T-helper 1 cell treated with Interleukin-12 subunit alpha and Interleukin-12 subunit beta and Interleukin-4 antibody, amounts not matched to agents 30 μg/mL and 1 μg/mL, for 36 hours (primary cell): ENCODE results near the gene PCDHA12.
"Not testable (repeated sequence)": the region's sequence is repeated elsewhere in the genome, so short reads cannot be mapped to it uniquely, and the experiment has no call there.

Experiments used
- H3K27ac Mint-ChIP-seq: one replicate; pipeline ENCODE4 v1.8.0; 2021; ENCODE audit warnings: mild to moderate bottlenecking, mixed read lengths
- H3K27me3 Mint-ChIP-seq: one replicate; pipeline ENCODE4 v1.8.0; 2021; ENCODE audit warnings: low read depth, mixed read lengths
- H3K36me3 Mint-ChIP-seq: one replicate; pipeline ENCODE4 v1.8.0; 2021; ENCODE audit warnings: low read depth, mixed read lengths
- H3K4me1 Mint-ChIP-seq: one replicate; pipeline ENCODE4 v1.8.0; 2021; ENCODE audit warnings: low read depth, mixed read lengths
- H3K4me3 Mint-ChIP-seq: one replicate; pipeline ENCODE4 v1.8.0; 2021; ENCODE audit warnings: mild to moderate bottlenecking, moderate library complexity, mixed read lengths
- H3K9me3 Mint-ChIP-seq: one replicate; pipeline ENCODE4 v1.8.0; 2021; ENCODE audit warnings: mixed read lengths

PCDHA12 gene, protein sequence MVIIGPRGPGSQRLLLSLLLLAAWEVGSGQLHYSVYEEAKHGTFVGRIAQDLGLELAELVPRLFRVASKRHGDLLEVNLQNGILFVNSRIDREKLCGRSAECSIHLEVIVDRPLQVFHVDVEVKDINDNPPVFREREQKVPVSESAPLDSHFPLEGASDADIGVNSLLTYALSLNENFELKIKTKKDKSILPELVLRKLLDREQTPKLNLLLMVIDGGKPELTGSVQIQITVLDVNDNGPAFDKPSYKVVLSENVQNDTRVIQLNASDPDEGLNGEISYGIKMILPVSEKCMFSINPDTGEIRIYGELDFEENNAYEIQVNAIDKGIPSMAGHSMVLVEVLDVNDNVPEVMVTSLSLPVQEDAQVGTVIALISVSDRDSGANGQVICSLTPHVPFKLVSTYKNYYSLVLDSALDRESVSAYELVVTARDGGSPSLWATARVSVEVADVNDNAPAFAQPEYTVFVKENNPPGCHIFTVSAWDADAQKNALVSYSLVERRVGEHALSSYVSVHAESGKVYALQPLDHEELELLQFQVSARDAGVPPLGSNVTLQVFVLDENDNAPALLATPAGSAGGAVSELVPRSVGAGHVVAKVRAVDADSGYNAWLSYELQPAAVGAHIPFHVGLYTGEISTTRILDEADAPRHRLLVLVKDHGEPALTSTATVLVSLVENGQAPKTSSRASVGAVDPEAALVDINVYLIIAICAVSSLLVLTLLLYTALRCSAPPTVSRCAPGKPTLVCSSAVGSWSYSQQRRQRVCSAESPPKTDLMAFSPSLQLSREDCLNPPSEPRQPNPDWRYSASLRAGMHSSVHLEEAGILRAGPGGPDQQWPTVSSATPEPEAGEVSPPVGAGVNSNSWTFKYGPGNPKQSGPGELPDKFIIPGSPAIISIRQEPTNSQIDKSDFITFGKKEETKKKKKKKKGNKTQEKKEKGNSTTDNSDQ

DNA sequence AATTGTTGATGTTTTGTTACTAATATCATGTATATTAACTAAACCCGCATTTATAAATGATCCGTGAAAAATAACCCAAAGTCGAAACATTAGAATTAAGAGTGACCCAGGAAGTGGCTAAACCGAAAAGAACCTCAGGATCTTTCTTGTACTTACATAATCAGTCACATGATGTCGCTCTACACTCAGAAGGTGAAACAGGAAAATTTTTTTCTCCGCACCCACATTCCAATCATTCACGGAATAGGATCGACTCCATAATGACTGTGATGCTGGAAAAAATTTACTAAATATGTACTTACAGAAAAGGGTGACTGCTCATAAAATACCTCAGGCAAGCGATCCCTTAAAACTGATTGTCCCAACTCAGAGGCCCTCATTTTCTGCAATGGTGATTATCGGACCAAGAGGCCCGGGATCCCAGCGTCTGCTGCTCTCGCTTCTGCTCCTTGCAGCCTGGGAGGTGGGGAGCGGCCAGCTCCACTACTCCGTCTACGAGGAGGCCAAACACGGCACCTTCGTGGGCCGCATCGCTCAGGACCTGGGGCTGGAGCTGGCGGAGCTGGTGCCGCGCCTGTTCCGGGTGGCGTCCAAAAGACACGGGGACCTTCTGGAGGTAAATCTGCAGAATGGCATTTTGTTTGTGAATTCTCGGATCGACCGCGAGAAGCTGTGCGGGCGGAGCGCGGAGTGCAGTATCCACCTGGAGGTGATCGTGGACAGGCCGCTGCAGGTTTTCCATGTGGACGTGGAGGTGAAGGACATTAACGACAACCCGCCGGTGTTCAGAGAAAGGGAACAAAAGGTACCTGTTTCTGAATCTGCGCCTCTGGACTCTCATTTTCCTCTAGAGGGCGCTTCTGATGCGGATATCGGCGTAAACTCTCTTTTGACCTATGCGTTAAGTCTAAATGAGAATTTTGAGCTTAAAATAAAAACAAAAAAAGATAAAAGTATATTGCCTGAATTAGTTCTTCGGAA lies at the start of gene PCDHA12:
Gene PCDHA12 (plus strand): TSS at position 224 of the 981 bp plus-strand sequence. CDS start 165 bp downstream, at position 389.
- Mint-ChIP-seq H3K4me1 (no peaks in the 10 kb centered on the region), H3K9me3 (peaks cover 22% of the 10 kb centered on the region), H3K36me3 (peaks cover 1% of the 10 kb centered on the region), H3K27ac (no peak within 1 kb of the TSS), H3K4me3 (no peak within 1 kb of the TSS), H3K27me3 (no peaks in the 10 kb centered on the region)

DNA sequence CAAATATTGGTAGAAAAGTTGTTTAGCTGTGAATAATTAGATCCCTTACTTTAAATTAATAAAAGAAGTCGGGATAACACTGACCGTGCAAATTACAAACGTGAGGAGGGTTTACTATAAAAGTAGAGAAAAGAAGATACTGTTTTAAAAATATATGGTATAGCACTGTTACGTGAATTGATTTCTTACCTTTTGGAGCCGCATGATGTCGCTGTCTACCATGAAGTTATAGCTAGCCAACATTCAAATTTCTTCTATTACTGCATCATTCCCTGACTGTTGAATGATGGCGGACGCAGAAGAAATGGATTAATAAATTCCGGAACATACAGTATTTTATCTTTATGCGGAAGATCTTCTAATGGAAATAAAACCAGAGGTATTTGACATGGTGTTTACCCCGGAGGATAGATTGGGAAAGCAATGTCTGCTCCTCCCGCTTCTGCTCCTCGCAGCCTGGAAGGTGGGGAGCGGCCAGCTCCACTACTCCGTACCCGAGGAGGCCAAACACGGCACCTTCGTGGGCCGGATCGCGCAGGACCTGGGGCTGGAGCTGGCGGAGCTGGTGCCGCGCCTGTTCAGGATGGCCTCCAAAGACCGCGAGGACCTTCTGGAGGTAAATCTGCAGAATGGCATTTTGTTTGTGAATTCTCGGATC lies 47.3 kb upstream of the PCDHA12 start, which contains the start of gene PCDHA6:
Gene PCDHA6 (plus strand): TSS at position 257 of the 658 bp plus-strand sequence. CDS start 132 bp downstream, at position 389.
- no peaks in the 10 kb centered on the region for H3K27me3 Mint-ChIP-seq
- no peaks in the 10 kb centered on the region for H3K4me1 Mint-ChIP-seq

DNA sequence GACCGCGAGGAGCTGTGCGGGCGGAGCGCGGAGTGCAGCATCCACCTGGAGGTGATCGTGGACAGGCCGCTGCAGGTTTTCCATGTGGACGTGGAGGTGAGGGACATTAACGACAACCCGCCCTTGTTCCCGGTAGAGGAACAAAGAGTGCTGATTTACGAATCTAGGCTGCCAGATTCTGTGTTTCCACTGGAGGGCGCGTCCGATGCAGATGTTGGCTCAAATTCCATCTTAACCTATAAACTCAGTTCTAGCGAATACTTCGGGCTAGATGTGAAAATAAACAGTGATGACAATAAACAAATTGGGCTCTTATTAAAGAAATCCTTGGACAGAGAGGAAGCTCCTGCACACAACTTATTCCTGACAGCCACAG lies 46.8 kb upstream of the PCDHA12 start:
- Mint-ChIP-seq H3K27ac (peak overlapping the region; percentile 36), H3K9me3 (peaks cover 39% of the 10 kb centered on the region), H3K27me3 (no peaks in the 10 kb centered on the region), H3K4me3 (no peak overlapping the region), H3K36me3 (peaks cover 3% of the 10 kb centered on the region), H3K4me1 (no peaks in the 10 kb centered on the region)

More for the DNA sequence above, 47.3 kb upstream of the PCDHA12 start, which contains the start of gene PCDHA6:
- peaks cover 3% of the 10 kb centered on the region for H3K36me3 Mint-ChIP-seq
- peaks cover 36% of the 10 kb centered on the region for H3K9me3 Mint-ChIP-seq
- H3K4me3 Mint-ChIP-seq: no peak within 1 kb of the TSS
- H3K27ac Mint-ChIP-seq: peak within 1 kb of the TSS; percentile 36

DNA sequence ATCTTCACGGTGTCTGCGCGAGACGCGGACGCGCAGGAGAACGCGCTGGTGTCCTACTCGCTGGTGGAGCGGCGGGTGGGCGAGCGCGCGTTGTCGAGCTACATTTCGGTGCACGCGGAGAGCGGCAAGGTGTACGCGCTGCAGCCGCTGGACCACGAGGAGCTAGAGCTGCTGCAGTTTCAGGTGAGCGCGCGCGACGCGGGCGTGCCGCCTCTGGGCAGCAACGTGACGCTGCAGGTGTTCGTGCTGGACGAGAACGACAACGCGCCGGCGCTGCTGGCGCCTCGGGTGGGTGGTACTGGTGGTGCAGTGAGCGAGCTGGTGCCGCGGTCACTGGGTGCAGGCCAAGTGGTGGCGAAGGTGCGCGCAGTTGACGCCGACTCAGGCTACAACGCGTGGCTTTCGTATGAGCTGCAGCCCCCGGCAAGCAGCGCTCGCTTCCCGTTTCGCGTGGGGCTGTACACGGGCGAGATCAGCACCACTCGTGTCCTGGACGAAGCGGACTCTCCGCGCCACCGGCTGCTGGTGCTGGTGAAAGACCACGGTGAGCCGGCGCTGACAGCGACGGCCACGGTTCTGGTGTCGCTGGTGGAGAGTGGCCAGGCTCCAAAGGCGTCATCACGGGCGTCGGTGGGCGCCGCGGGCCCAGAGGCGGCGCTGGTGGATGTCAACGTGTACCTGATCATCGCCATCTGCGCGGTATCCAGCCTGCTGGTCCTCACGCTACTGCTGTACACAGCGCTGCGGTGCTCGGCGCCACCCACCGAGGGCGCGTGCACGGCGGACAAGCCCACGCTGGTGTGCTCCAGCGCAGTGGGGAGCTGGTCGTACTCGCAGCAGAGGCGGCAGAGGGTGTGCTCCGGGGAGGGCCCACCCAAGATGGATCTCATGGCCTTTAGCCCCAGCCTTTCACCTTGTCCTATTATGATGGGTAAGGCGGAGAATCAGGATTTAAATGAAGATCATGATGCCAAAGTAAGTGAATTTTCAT lies 45.3 kb upstream of the PCDHA12 start:
- peaks cover 47% of the 10 kb centered on the region for H3K9me3 Mint-ChIP-seq
- H3K27me3 Mint-ChIP-seq, H3K27ac Mint-ChIP-seq, H3K4me1 Mint-ChIP-seq, H3K36me3 Mint-ChIP-seq, H3K4me3 Mint-ChIP-seq: not testable (repeated sequence)

DNA sequence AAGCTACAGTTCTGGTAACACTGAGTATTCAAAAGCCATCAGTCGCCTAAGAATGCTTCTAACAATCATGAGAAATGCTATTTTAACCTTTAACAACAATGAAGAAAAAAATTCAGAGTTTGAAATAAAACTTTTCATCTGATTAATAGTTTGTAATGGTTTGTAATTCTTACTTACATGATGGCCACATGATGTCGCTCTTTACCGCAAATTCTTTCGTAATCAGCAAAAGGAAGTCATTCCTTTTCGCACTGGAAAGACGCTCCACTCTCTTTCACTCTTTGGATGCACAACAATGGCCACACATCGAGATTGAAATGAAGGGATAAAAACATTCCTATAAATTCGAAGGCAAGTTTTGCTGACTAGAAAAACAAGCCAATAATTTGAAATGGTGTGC lies 41.1 kb upstream of the PCDHA12 start, which contains the start of gene PCDHA7:
Gene PCDHA7 (plus strand): TSS at position 277 of the 400 bp plus-strand sequence. CDS start 115 bp downstream, at position 392.
- no peak within 1 kb of the TSS for H3K27ac Mint-ChIP-seq
- H3K4me1 Mint-ChIP-seq: no peaks in the 10 kb centered on the region
- H3K4me3 Mint-ChIP-seq: no peak within 1 kb of the TSS

DNA sequence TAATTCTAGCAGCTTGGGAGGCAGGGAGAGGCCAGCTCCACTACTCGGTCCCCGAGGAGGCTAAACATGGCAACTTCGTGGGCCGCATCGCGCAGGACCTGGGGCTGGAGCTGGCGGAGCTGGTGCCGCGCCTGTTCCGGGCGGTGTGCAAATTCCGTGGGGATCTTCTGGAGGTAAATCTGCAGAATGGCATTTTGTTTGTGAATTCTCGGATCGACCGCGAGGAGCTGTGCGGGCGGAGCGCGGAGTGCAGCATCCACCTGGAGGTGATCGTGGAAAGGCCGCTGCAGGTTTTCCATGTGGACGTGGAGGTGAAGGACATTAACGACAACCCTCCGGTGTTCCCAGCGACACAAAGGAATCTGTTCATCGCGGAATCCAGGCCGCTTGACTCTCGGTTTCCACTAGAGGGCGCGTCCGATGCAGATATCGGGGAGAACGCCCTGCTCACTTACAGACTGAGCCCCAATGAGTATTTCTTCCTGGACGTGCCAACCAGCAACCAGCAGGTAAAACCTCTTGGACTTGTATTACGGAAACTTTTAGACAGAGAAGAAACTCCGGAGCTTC lies 40.6 kb upstream of the PCDHA12 start:
- H3K36me3 Mint-ChIP-seq, H3K27me3 Mint-ChIP-seq, H3K27ac Mint-ChIP-seq, H3K4me3 Mint-ChIP-seq, H3K4me1 Mint-ChIP-seq: not testable (repeated sequence)
- H3K9me3 Mint-ChIP-seq: peaks cover 27% of the 10 kb centered on the region

More for the DNA sequence above, 41.1 kb upstream of the PCDHA12 start, which contains the start of gene PCDHA7:
- Mint-ChIP-seq H3K36me3 (no peaks in the 10 kb centered on the region), H3K27me3 (no peaks in the 10 kb centered on the region), H3K9me3 (peaks cover 29% of the 10 kb centered on the region)

DNA sequence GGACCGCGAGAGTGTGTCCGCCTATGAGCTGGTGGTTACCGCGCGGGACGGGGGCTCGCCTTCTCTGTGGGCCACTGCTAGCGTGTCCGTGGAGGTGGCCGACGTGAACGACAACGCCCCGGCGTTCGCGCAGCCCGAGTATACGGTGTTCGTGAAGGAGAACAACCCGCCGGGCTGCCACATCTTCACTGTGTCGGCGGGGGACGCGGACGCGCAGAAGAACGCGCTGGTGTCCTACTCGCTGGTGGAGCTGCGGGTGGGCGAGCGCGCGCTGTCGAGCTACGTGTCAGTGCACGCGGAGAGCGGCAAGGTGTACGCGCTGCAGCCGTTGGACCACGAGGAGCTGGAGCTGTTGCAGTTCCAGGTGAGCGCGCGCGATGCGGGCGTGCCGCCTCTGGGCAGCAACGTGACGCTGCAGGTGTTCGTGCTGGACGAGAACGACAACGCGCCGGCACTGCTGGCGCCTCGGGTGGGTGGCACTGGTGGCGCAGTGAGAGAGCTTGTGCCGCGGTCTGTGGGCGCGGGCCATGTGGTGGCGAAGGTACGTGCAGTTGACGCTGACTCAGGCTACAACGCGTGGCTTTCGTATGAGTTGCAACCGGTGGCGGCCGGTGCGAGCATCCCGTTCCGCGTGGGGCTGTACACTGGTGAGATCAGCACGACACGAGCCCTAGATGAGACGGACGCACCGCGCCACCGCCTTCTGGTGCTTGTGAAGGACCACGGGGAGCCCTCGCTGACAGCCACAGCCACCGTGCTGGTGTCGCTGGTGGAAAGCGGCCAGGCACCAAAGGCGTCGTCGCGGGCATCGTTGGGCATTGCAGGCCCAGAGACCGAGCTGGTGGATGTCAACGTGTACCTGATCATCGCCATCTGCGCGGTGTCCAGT lies 39.2 kb upstream of the PCDHA12 start:
- Mint-ChIP-seq H3K4me1 (no peaks in the 10 kb centered on the region), H3K9me3 (peaks cover 31% of the 10 kb centered on the region)

DNA sequence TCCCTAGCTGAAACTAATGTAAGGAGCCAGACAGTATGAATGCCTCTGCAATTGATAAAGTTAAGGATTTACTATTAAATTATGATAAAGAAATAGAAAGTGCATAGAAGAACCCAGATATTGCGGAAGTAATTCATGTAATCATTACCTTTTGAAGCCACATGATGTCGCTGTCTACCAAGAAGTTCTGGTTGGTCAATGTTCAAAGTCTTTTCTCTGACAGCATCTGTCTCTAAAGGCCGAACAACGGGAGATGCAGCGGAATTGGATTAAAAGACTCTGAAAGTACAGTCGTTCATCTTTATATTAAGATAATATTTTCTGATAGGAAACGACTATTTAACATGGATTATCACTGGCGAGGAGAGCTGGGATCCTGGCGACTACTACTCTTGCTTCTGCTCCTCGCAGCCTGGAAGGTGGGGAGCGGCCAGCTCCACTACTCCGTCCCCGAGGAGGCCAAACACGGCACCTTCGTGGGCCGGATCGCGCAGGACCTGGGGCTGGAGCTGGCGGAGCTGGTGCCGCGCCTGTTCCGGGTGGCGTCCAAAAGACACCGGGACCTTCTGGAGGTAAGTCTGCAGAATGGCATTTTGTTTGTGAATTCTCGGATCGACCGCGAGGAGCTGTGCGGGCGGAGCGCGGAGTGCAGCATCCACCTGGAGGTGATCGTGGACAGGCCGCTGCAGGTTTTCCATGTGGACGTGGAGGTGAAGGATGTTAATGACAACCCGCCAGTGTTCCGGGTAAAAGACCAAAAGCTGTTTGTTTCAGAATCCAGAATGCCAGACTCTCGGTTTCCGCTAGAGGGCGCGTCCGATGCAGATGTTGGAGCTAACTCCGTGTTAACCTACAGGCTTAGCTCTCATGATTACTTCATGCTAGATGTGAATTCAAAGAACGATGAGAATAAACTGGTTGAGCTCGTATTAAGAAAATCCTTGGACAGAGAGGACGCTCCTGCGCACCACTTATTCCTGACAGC lies 33.8 kb upstream of the PCDHA12 start, which contains the start of gene PCDHA8:
Gene PCDHA8 (plus strand): TSS at position 210 of the 985 bp plus-strand sequence. CDS start 135 bp downstream, at position 345.
- Mint-ChIP-seq H3K27ac (peak within 1 kb of the TSS; percentile 8), H3K4me1 (no peaks in the 10 kb centered on the region), H3K36me3 (no peaks in the 10 kb centered on the region), H3K9me3 (peaks cover 29% of the 10 kb centered on the region), H3K27me3 (no peaks in the 10 kb centered on the region), H3K4me3 (no peak within 1 kb of the TSS)

More for the DNA sequence above, 39.2 kb upstream of the PCDHA12 start:
- Mint-ChIP-seq H3K36me3 (no peaks in the 10 kb centered on the region), H3K27ac (no peak overlapping the region), H3K4me3 (no peak overlapping the region), H3K27me3 (no peaks in the 10 kb centered on the region)

DNA sequence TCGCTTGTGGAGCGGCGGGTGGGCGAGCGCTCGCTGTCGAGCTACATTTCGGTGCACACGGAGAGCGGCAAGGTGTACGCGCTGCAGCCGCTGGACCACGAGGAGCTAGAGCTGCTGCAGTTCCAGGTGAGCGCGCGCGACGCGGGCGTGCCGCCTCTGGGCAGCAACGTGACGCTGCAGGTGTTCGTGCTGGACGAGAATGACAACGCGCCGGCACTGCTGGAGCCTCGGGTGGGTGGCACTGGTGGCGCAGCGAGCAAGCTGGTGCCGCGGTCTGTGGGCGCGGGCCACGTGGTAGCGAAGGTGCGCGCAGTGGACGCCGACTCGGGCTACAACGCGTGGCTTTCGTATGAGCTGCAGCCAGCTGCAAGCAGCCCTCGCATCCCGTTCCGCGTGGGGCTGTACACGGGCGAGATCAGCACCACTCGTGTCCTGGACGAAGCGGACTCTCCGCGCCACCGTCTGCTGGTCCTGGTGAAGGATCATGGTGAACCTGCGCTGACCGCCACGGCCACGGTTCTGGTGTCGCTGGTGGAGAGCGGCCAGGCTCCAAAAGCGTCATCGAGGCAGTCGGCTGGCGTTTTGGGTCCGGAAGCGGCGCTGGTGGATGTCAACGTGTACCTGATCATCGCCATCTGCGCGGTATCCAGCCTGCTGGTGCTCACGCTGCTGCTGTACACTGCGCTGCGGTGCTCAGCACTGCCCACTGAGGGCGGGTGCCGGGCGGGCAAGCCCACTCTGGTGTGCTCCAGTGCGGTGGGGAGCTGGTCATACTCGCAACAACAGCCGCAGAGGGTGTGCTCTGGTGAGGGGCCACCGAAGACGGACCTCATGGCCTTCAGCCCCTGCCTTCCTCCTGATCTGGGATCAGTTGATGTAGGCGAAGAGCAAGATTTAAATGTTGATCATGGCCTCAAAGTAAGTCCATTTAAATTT lies 32.0 kb upstream of the PCDHA12 start:
- Mint-ChIP-seq H3K4me3 (no peak overlapping the region), H3K4me1 (no peaks in the 10 kb centered on the region), H3K36me3 (no peaks in the 10 kb centered on the region), H3K9me3 (peaks cover 36% of the 10 kb centered on the region), H3K27me3 (no peaks in the 10 kb centered on the region), H3K27ac (no peak overlapping the region)
